HL-60/S4 treated with retinoic acid at 250 ng/mL for 4 days and 3 days (cell line): ENCODE measurements around the gene LYRM1.

ENCODE experiments used
- in situ Hi-C: fragments of 300-500 bp; cut with MboI; formaldehyde crosslinking; loops from 2 replicates; pipeline ENCODE4 v1.7.0; 2022; ENCODE audit warnings: low sequenced_read_pairs

The LYRM1 gene

GRCh38 chr16:20871258-20871657, 29.3 kb upstream of the LYRM1 start:
- in situ Hi-C loops: no loop called here

- in situ Hi-C loops: no loop called here
Measured at GRCh38 chr16:20871941-20872815, 28.4 kb upstream of the LYRM1 start.

- in situ Hi-C loops: no loop called here
Measured at GRCh38 chr16:20873331-20873730, 27.2 kb upstream of the LYRM1 start.

- in situ Hi-C loops: no loop called here
Measured at GRCh38 chr16:20874088-20874581, 26.4 kb upstream of the LYRM1 start.

GRCh38 chr16:20875355-20875650, 25.3 kb upstream of the LYRM1 start:
- in situ Hi-C loops: no loop called here

- in situ Hi-C loops: no loop called here
Measured at GRCh38 chr16:20878682-20879147, 21.9 kb upstream of the LYRM1 start.

GRCh38 chr16:20879175-20880040, 21.2 kb upstream of the LYRM1 start:
- in situ Hi-C loops: no loop called here

- in situ Hi-C loops: no loop called here
Measured at GRCh38 chr16:20880867-20881502, 19.6 kb upstream of the LYRM1 start.

- in situ Hi-C loops: no loop called here
Measured at GRCh38 chr16:20881503-20881878, 19.1 kb upstream of the LYRM1 start.

GRCh38 chr16:20883554-20884239, 16.9 kb upstream of the LYRM1 start:
- in situ Hi-C loops: no loop called here

GRCh38 chr16:20884240-20884556, 16.4 kb upstream of the LYRM1 start:
- in situ Hi-C loops: no loop called here

GRCh38 chr16:20886320-20886719, 14.3 kb upstream of the LYRM1 start:
- in situ Hi-C loops: no loop called here

- in situ Hi-C loops: no loop called here
Measured at GRCh38 chr16:20887207-20887606, 13.4 kb upstream of the LYRM1 start.

- in situ Hi-C loops: no loop called here
Measured at GRCh38 chr16:20889625-20890275, 10.8 kb upstream of the LYRM1 start.

GRCh38 chr16:20894388-20894787, 6.2 kb upstream of the LYRM1 start:
- in situ Hi-C loops: no loop called here

- in situ Hi-C loops: no loop called here
Measured at GRCh38 chr16:20897253-20897897, 3.2 kb upstream of the LYRM1 start.

- in situ Hi-C loops: no loop called here
Measured at GRCh38 chr16:20897922-20898321, 2.6 kb upstream of the LYRM1 start.

- in situ Hi-C loops: no loop called here
Measured at GRCh38 chr16:20899071-20899470, 1.5 kb upstream of the LYRM1 start.

- in situ Hi-C loops: no loop called here
Measured at GRCh38 chr16:20899477-20900298, 883 bp upstream of the LYRM1 start.
